GM19395 (cell line): Measurements from ENCODE around the gene ZG16B.

Experiments used
- ATAC-seq: cut with Tn5 transposase; IDR thresholded peaks from one replicate; pipeline ENCODE4 v1.9.1; 2021; ENCODE audit warnings: mild to moderate bottlenecking, moderate library complexity; ENCODE audit not compliant: unreplicated experiment

The ZG16B gene, protein sequence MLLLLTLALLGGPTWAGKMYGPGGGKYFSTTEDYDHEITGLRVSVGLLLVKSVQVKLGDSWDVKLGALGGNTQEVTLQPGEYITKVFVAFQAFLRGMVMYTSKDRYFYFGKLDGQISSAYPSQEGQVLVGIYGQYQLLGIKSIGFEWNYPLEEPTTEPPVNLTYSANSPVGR

DNA sequence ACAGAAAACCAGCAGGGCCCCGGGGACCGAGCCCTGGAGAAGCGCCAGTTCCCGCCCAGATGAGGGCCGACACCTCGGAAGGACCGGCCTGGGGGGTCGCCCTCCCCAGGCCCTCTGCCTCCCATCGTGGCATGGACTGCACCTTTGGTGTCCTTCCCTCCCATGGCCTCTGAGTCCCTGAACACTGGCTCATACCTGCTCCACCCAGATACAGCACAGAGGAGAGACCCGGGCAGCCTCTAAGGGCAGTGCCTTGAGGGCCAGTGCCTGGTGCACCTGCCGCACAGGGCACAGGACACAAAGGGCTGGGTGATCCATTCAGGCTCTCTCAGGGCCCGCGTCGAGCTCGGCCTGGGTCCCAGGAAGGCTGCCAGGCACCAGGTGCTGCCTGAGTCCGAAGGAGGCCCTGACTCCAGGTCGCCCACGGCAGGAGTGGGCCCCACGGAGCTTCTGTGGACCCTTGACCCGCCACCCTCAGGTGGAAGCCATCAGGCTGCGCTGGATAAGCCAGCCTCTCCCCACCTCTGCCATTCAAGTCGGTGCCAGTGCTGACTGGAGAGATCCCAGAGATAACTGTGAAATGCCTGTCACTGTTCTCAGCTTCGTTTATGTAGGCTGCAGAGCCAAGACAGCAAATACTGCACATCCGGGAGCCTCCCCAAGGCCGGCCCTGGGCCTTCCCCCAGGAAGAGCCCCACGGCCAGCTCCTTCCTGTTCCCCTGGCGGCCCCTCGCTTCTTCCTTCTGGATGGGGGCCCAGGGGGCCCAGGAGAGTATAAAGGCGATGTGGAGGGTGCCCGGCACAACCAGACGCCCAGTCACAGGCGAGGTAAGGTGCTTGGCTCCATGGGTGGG lies at the start of gene ZG16B:
ZG16B (plus strand) TSS at position 803 of the 854 bp plus-strand sequence. CDS start 139 bp downstream, outside the sequence.
- no peak for ATAC-seq

DNA sequence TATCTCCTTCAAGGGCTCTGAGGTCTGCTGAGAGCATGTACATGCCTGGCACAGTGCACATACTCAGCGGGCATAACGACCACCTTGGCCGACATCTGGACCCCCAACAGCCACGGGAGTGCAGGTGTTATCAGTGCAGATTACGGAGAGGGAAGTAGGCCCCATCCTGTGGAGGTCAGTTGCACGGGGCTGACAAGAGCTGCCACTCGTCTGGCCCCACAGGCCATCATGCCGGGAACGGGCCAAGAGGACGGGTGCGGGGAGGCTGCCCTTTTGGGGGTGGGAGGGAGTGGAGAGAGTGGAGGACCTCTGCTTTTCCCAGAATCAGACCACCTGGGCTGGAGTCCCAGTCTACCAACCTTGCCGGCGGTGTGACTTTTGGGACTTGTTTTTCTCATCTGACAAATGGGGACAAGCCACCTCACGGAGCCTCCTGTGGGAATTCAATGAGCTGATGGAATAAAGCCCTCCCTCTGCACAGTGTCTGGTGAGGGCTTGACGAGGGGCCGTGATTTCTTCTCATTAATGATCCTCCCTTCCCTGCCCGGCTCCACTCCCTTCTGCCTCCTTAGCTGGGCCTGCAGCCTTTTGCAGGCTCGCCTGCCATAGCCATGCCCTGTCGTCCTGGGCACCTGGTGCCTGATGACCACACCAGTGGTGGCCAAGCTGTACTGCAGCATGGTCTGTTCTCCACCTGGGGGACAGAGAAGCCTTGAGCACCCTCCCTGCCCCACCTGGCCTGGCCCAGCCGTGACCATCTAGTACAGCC lies 47.3 kb upstream of the ZG16B start:
- ATAC-seq, result no peak

DNA sequence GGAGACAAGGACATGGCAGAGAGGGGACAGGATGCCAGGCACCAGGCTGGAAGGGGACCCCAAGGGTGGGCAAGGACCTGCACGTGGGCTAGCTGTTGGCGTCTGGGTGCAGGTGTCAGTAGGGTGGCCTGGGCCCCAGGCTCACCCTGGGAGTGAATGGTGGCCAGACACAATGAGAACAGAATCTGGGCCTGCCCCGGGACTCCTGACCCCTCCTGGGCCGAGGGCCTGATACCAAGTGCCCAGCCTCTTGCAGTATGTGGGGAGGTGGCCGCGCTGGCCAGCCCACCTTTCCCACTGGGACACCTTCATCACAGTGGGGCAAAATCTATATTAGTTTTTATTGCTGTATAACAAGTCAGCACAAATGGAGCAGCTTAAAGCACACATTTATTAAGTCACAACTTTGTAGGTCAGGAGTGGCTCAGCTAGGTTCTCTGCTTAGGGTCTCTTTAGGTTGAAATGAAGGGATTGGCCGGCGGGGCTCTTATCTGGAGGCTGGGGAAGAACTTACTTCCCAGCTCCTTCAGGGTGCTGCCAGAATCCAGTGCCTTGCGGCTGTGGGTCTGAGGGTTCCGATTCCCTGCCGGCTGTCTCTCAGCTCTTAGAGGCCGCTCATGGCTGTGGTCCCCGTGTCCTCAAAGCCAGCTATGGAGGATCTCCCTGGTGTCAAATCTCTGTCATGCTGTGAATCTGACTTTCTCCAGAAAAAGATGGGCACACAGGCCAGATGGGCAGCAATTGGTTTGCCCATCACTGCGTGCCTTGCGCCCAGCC lies 46.3 kb upstream of the ZG16B start:
- no peak for ATAC-seq

DNA sequence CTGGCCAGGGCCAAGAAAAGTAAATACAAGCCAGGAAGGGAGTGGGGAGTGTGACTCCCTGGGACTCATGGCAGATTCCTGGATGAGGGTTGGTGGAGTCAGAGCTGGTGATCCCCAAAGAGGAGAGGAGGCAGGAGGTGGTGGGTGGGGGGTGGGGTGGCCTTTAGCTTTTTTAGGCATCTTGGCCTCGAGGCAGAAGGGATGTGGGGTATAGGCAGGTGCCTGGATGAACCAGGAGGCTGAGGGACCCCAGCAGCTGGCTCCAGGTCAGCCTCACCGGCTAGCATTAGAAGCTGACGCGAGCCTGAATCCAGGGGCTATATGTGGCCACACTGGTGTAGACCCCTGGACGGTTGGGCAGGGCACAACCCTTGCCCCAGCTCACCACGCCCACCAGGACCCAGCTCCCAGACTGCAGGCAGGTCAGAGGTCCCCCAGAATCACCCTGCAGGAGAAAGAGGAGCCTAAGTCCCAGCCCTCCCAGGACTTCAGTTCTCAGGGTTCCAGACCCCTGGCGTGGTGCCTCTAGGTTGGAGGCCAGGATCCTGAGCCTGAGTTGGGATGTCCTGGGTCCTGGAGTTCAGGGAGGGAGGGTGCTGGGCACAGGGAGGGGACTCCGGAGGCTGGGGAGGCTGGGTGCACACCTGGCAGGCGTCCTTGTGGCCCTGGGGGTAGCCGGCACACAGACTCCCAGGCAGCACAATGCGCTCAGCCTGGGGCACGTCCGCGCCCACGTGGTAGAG lies 45.6 kb upstream of the ZG16B start:
- no peak for ATAC-seq

DNA sequence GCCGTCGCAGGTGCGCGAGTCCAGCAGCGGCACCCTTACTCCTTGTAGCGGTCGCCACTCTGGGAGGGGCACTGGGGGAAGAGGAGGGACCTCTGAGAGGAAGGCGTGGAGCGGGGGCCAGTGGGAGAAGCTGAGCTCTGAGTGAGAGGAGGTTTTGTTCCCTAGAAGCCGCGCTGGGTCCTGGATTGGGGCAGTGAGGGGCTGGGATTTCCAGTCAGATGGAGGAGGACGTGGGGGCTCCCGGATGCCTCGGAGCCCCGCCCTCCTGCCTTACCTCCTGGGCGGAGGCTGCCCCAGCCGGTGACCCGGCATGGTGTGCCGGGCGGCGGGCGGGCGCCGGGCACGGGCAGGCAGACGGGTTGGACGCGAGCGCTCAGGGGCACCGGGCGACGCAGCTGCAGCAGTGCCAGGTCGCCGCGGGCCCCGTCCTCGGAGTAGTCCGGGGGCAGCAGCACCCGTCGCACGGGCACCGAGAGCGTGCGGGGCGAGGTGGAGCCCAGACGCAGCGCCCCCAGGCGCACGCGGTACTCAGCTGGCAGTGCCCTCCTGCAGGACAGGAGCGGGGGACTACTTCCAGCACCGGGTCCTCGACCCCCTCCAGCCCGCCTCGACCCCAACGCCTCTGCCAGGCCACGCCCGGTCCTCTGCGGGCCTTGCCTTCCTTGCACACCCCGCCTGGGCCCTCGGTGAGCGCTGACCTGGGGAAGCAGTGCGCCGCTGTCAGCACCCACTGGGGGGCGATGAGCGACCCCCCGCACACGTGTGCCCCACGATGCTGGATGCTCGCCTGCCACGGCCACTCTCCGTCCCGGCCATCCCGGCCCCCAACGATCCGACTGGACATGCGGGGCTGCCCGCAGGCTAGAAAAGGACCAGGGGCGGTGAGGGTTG lies 44.8 kb upstream of the ZG16B start:
- ATAC-seq, result no peak

DNA sequence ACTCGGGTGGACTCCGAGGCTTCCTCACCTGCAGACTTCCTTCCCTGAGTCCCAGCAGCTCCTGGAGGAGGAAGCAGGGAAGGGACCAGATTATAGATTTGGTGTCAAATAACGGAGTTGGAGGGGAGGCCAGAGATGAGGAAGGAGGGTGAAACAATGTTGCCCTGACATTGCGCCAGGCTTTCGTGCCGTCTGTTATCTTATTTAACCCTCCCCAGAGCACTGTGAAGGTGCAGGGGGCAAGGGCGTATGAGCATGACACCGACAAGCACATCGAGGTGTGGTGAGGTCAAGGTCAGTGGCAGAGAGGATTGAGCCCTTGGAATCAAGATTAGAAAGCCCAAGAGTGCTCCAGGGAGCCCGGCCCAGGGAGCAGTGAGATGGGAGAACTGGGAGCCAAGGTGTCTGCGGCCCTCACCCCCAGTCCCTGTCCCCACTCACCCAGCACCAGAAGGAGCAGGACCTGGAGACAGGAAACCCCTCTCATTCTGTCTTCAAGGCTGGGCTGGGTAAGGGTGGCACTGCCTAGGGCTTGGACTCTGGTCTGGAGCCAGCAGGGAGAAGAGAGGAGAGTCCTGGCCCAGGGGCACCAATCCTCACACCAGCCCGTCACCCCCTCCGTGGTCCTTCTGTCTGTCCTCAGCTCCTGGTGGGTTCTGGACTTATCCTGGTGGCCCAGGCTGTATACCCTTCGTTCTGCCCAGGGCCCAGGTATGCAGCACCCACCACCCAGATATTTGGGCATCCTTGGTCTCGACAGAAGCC lies 43.9 kb upstream of the ZG16B start:
- ATAC-seq, result no peak

DNA sequence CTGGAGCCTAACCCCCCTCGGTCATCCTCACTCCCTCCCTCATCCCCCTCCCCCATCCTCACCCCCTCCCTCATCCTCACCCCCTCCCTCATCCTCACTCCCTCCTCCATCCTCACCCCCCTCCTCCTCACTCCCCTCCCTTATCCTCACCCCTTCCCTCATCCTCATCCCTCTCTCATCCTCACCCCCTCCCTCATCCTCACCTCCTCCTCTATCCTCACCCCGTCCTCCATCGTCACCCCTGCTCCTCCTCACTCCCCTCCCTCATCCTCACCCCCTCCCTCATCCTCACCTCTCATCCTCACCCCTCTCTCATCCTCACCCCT lies 43.3 kb upstream of the ZG16B start:
- no peak for ATAC-seq

DNA sequence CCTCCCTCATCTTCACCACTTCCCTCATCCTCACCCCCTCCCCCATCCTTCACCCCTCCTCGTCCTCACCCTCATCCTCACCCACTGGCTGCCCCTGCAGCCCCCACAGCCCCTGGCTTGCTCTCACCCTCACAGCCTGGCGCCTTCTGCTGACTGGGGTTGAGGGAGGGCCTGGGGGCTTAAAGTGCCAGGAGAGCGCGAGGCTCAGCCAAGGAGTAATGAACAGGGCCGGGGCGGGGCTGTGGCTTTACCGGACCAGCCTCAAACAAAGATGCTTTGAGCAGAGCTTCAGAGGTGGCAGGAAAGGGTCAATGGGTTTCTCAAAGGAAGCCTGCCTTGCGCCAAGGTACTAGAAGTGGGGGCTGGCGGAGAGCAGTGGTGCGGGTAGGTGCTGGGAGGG lies 42.7 kb upstream of the ZG16B start, which contains the start of gene PRSS33:
PRSS33 (minus strand) TSS at position 155 of the 400 bp plus-strand sequence. CDS start 1,013 bp downstream, outside the sequence.
- no peak for ATAC-seq

DNA sequence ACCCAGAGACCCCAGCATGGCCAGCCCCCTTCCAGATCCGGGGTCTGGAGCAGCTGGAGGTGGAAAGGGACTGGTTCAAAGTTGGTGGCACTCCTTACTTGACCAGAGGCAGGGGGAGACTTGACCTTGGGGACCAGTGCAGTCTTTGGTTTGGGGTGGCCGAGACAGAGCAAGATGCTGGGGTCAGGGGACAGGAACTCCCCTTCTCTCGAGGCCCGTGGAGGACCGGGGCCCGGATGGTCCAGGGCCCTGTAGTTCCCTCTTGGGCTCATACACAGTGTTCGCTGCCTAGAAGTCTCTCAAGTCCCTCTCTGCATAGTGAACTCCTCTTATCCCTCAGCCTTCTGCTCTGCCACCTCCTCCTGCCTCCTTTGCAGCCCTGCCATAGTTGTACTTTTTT lies 42.1 kb upstream of the ZG16B start:
- no peak for ATAC-seq

DNA sequence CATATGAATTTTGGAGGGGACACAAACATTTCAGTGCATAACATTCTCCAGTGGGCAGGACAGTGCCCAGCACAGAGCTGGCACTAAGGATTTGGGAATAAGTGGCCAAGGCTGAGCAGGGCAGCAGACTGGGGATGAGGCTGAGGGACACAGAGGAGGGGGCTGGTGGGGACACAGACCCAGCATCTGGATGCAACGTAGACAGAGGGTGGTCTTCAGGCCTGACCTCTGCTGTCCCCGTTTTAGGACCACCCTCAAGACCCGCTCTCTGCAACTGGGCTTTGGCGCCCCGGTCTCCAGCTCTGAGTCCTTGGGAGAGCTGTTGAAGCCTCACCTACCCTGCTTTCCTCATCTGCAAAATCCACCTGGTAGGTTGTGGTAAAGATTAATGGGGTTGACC lies 39.5 kb upstream of the ZG16B start:
- no peak for ATAC-seq

DNA sequence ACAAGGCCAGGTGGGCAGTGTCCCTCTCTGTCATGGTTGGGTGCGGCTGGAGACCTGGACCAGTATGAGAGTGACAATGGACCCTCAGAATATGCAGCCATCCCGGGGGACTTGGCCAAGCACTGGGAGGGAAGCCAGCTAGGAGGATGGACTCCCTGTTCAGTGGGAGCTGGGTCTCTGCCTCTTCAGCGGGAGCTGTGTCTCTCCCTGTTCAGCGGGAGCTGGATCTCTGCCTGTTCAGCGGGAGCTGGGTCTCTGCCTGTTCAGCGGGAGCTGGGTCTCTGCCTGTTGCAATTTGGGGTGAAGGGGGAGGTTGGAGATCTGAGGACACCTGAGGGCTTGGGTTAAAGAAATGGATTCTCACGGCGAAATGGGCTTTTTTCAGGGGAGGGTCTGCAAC lies 38.9 kb upstream of the ZG16B start:
- ATAC-seq, result no peak

DNA sequence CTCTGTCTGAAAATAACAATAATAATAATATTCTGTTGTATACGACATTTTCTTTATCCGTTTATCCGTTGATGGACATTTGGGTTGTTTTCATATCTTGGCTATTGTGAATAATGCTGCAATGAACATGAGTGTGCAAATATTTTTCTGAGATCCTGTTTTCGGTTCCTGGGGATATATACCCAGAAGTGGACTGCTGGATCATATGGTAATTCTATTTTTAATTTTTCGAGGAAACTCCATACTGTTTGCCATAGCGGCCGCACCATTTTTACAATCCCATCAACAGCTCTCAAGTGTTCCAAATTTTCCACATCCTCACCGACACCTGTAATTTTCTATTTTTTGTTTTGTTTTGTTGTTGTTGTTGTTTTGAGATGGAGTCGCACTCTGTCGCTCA lies 37.2 kb upstream of the ZG16B start:
- no peak for ATAC-seq

DNA sequence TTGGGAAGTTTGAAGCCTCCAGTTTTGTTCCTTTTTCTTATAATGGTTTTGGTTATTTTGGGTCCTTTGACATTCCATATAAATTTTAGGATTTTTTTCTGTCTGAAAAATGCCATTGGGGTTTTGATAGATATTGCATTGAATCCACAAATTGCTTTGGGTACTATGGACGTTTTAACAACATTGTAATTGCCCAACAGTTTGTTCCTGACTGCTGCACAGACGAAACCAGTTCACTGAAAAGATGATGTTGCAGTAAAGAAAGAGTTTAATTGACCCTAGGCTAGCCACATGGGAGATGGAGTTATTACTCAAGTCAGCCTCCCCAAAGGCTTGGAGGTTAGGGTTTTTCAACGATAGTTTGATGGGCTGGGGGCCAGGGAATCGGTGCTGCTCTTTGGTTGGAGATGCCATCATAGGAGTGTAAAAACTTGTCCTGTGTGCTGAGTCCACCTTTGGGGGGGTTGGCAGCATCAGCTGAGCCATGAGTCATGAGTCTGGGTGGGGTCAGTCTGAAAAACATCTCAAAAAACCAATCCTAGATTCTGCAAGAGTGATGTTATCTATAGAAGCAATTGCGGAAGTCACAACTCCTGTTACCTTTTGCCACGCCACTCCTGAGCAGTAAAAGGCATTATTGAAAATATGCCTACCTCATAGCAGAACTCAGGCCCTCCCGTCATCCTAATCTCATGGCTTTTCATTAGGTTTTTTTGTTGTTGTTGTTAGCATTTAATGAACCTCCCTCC lies 34.5 kb upstream of the ZG16B start:
- no peak for ATAC-seq

DNA sequence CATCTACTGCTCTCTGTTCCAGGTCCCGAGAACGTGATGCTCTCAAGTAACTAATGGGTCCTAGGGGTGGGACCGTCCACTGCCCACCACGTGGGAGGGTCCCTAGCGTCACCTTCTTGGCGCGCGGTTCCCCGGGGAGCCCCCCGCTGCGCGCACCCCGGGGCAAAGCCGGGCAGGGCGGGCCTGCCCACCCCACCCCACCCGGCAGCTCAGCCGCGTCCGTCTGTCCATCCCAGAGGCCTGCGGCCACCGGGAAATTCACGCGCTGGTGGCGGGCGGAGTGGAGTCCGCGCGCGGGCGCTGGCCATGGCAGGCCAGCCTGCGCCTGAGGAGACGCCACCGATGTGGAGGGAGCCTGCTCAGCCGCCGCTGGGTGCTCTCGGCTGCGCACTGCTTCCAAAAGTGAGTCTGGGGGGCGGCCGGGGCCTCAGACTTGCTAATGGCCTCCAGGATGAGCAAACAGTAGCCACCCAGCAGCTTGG lies 31.3 kb upstream of the ZG16B start:
- no peak for ATAC-seq

DNA sequence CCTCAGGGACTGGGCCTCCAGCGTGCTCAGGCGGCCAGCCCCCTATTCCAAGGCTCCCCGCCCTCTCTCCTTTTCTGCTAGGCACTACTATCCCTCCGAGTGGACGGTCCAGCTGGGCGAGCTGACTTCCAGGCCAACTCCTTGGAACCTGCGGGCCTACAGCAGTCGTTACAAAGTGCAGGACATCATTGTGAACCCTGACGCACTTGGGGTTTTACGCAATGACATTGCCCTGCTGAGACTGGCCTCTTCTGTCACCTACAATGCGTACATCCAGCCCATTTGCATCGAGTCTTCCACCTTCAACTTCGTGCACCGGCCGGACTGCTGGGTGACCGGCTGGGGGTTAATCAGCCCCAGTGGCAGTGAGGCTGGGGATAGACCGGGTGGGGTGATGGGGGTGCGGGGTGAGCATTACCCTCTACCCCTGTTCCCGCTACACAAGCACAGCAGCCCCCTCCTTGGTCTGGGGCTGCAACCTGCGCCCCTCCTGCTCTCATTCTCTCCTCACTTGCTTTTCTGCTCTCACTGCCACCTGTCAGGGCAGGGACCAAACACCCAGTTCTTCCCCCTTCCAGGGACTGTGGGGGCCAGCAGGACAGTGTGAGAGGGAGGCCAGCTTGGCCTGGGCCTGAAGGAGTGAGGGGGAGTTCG lies 30.8 kb upstream of the ZG16B start:
- ATAC-seq, result no peak

DNA sequence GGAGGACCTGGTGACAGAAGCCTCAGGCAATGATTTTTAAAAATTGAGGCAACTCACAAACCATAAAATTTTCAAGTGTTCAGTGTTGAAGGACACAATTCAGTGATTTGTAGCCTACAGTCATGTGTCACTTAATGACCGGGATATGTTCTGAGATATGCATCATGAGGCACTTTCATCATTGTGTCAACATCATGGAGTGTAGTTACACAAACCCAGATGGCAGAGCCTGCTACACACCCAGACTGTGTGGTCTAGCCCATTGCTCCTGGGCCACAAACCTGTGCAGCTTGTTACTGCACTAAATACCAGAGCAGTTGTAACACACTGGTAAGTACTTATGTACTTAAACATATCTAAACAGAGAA lies 30.3 kb upstream of the ZG16B start:
- no peak for ATAC-seq

DNA sequence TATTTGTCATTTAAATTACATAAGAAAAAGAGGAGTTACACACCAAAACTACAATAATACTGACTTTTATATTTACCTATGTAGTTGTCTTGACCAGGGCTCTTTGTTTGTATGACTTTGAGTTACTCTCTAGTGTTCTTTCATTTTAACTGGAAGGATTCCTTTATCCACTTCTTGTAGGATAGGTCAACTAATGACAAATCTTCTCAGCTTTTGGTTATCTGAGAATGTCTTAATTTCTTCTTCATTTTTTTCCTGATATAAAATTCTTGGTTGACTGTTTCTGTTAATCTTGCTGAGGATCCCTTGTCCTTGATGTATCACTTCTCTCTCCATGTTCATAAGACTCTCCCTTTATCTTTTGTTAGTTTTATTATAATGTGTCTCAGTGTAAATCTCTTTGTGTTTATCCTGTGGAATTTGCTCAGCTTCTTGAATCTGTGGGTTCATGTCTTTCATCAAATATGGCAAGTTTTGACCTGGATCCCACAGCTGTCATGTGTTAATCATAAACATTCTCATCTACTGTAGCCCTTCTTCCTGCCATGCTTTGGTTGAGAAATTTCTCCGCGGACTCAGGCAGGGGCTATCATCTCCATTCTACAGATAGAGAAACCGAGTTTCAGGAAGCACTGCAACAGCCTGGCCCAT lies 26.4 kb upstream of the ZG16B start:
- no peak for ATAC-seq
